Fibroblast of gingiva (primary cell): ENCODE measurements around the gene NR5A1.

Experiments
- DNase-seq: peaks from one replicate; pipeline ENCODE4 v3.0.0-alpha.2; 2011; ENCODE audit warnings: low read depth

The NR5A1 gene

DNA sequence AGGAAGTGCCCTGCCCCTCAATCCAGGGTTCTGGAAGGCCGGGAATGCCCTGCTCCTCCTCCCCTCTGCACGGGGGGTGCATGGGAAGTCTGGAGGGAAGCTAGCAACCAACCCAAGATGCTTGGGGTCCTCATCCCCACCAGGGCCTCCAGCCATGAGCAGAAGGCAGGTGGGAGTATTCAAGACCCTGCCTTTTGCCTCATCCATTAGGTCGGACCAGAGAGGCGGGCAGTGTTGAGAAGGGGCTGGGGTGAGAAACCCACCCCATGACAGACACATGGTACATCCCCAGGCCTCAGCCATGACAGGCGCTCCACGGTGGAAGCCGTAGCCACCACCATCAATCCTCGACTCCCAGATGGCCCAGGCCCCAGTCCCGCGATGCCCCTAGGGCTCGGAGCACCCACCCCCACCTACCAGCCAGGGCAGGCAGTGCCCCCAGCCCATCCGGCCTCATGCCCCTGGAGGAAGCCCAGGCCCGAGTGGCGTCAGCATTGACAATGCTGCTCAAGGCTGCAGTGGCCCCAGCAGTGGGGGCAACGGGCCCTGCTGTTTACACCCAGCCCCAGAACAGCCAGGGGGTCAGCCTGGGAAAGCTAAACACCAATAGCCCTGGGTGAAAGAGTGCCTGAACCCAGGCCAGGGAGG, 8.6 kb downstream of the NR5A1 start:
- no peak for DNase-seq

GRCh38 chr9:124498040-124498439, 9.2 kb downstream of the NR5A1 start:
- DNase-seq: no peak

DNA sequence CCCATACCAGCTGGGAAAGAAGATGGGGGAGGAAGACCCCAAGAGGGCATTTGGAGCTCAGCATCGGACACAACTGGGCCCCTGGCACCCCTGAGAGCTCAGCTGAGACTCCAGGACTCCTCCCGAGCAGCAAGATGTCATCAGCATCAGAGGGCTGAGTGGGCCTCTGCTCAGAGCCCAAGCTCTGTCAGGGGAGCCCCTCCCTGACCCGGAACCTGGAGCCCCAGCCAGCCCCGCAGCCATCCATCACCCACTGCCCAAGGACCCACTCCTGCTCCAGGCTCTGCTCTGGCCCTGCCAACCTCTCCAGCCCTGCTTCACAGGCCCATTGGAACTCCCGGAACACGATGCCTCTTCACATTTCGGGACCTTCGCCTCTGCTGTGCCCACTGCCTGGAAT, 9.8 kb downstream of the NR5A1 start:
- DNase-seq: no peak

- DNase-seq: no peak
These were observed 10.7 kb downstream of the NR5A1 start for GRCh38 chr9:124496463-124496862.

DNA sequence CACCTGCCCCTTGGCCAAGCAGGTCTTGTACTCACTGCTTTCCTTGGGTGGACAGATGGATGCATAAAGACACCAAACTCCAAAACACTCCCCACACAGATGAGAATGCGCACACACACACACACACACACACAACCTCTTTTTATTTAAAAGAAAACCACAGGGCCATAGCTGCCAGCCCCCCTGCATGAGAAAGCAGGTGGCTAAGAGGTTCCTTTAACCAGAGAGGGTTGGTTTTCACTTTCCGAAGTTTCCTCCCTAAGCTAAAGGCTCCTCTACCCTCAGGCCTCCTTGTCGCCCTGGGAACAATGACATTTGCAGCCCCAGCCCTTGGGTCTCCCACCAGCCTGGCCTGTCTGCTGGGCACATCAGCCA, 11.1 kb downstream of the NR5A1 start:
- DNase-seq: no peak

DNA sequence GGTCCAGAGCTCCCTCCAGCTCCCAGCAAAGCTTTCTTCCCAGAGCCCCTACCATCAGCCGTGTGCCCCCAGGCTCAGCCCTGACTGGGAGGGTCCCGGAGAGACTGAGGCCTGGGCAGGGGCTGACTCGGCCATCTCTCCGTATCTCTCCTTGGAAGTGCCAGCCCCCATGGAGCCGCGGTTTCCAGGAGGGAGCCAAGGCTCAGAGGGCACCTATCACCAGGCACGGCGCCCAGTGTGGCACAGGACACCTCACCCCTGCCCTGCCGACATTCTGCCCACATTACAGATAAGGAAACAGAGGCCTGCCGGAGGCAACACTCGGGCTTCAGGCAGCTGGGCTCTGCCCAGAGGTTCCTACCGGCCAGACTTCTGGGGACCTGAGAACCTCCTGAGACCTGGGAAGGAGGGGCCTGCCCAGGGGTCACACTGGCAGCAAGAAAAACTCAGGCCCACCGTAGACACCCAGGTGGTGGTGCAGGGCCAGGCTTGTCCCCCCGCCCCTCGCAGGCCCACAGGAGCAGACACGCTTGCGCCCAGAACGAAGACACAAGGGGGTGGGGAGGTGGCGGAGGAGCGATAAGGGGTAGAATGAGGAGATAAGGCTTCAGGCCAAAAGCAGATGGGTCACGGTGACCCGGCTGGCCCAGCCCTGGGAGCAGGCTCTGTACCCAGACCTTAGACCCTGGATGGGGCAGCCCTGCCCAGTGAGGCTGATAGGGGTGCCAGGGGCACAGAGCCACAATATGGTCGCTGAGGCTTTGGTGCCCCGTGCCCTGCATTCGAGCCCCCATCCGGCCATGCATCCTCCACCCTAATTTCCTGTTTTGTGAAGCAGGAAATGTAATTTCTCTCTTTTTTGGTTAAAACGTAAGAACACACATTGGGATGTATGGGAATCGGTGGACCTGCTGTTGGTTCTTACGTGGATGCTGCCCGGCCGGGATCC, 11.8 kb downstream of the NR5A1 start:
- no peak for DNase-seq

- no peak for DNase-seq
These were observed 13.3 kb downstream of the NR5A1 start for GRCh38 chr9:124493794-124494479.

DNA sequence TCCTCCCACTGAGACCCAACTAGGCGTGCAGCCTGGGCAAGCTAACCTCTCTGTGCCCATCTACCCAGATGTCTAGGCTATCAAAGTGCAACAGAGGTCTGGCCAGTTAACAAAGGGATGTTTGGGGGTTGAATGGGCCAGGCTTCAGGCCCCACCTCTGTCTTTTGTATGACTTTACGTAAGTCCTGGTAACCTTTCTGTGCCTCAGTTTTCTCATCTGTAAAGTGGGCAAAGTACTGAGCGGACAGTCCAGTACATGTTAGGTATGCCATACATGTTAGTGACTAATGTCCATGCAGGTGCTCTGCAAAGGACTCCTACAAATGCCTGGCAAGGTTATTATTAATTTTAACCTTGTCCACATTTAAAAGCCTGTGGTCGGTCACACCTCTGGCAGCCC, 14.0 kb downstream of the NR5A1 start:
- DNase-seq: no peak

- no peak for DNase-seq
These were observed 14.4 kb downstream of the NR5A1 start for GRCh38 chr9:124492818-124493217.

GRCh38 chr9:124491049-124491975, 15.9 kb downstream of the NR5A1 start:
- DNase-seq: no peak

DNA sequence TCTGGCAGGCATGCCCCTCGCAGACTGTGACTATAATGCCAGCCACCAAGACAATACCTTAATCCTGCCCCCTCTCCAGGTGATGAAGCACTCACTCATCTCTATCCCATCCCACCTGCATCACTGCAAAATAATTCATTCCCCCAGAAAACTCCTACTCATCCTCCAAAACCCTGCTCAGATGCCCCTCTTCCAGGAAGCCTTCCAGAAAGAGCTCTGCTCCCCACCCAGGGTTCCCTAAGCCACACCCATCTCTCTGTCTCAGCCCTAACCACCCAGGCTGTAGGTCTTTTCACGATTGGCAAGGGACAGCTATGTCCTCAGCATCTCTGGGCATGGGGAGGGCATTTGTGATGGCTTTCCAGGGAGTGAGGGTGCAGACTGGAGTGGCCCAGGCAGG, 17.2 kb downstream of the NR5A1 start:
- DNase-seq: no peak

DNA sequence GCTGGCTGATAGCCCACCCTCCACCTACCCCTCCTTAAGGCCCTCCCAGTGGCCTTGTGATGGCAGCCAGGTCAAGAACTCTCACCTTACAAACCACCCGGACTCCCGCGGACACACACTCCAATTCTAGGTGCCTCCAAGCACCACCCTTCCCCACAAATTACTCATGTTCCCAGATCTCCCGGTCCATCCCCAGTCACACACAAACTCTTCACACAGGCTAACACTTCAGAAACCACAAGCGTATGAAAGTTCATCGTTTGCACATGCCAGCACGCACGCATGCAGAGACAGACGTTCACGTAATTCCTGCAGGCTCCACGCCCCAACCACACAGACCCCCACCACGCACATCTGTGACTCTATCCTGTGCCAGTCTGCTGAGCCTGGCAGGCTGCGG, 18.0 kb downstream of the NR5A1 start:
- no peak for DNase-seq

DNA sequence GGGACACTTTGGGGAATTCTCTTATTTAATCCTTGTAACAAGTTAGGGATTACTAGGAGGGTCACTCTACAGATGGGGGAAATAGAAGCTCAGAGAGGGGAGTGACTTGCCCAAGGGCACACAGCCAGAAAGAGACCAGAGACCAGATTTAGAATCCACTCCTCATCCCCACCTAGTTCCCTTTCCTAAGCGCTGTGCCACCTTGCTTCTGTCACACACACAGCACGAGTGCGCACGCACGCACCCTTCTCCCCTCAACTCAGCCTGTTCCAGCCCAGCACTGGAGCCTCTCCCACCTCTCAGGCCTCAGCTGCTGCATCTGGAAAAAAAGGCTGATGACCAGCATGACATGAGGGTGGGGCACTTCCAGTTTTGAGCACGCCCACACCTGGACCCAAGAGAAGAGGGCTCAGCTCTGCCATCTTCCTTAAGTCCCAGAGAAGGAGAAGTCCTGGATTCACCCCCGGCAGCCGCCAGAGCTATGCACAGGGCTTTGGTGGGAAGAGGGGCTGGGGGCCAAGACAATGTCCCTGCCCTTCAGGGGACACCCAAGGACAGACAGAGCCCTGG, 18.5 kb downstream of the NR5A1 start:
- DNase-seq: no peak

- no peak for DNase-seq
These were observed 19.7 kb downstream of the NR5A1 start for GRCh38 chr9:124487260-124488182.

GRCh38 chr9:124486778-124487259, 20.4 kb downstream of the NR5A1 start:
- no peak for DNase-seq

DNA sequence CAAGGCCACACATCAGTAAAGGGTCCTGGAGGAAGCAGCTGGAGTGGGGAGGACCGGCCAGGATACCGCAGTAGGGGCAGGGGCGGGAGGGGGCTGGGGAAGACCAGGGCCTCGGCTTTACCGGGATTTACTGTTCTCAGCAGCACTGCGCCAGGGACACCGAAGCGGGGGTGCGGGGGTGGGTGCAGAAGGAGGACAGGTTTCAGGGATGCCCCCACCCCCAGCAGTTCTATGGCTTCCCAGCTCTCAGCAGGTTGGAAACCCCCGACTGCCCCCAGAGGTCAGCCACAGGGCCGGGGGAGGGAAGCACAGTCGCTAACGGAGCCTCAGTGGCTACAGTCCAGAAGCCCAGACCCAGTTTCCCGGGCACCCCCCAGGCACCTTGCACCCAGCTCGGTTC, 21.3 kb downstream of the NR5A1 start:
- no peak for DNase-seq

DNA sequence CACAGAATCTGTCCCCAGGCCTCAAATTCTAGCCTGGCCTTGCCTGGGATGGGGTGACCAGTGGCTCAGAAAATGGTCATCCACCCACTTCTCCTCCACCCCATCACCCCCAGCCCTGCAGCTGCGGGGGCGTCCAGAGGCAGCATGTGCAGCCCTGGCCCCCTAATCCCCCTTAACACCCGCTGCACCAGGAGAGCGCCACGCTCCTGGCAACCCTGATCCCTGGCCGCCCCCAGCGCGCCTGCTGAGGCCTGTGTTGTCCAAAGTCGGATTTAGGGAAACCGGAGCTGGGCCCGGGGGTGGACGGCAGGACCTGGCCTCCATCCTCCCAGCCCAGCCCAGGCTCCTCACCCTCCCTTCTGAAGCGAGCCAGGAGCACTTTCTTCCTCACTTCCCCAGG, 22.0 kb downstream of the NR5A1 start:
- no peak for DNase-seq

- no peak for DNase-seq
These were observed 23.7 kb downstream of the NR5A1 start for GRCh38 chr9:124483481-124483880.

DNA sequence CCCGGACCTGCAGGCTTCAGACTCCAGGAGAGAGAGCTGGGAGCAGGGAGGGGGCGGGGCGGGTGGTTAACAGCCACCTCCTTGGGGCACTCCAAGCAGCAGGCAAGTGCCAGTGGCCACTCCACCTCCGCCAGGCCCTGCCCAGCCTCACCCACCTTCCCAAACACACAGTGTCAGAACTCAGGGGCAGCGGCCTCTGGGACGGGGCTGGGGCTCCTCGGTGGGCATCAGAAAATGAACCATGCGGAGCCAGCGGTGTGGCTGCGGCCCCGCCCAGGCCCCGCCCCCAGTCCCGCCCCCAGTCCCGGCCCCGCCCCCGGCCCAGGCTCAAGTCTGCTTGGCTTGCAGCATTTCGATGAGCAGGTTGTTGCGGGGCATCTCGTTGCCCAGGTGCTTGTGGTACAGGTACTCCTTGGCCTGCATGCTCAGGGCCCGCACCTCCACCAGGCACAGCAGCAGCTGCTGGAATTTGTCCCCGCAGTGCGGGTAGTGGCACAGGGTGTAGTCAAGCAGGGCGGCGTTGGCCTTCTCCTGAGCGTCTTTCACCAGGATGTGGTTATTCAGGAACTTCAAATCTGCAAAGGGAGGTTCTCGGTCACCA, 24.7 kb downstream of the NR5A1 start:
- DNase-seq: no peak

DNA sequence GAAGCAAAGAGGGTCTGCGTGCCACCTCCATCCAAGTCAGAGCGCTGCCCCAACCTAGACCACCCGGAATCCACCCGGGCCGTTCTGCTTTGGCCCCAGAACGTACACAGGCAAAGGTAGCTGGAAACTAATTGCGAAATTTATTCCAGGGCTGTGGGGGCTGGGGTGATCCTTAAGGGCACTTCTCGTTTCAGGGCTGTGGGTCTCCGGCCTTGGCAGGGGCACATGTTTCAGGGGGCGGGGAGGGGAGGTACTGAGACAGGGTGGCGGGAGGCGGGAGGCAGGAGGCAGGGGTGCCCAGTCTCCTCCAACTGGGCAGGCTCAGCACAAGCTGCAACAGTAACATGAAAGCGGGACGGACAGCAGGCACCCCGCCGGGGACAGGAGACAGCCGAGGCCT, 26.1 kb downstream of the NR5A1 start:
- DNase-seq: no peak
